Fibroblast of lung (primary cell): ENCODE measurements around the gene ANKMY1.

ENCODE experiments used
- CTCF ChIP-seq, 2 donors: IDR thresholded peaks in 1 of 2; conservative IDR thresholded peaks in 1 of 2; 1 replicate in 1 of 2; 2 replicates in 1 of 2; pipeline ENCODE4 v1.5.1; 2011 to 2012; ENCODE audit warnings: low read length in 2 of 2, control low read depth in 1 of 2, inconsistent platforms in 1 of 2, low read depth in 1 of 2, mild to moderate bottlenecking in 1 of 2
- EZH2 ChIP-seq: IDR thresholded peaks from 2 replicates; pipeline ENCODE4 v1.5.1; 2012; ENCODE audit warnings: low read length, control low read depth, mild to moderate bottlenecking; ENCODE audit errors: missing control alignments

- TF ChIP-seq CTCF (conservative IDR thresholded peaks at IDR 0.05 in 1 of 2, IDR thresholded peaks at IDR 0.05 in 1 of 2; ENCODE audit: low read depth in 1 of 2, low read length in 2 of 2) (no peak), EZH2 (no peak)
These were observed 26.0 kb upstream of the ANKMY1 start for GRCh38 chr2:240583774-240584173.
